Left renal pelvis (tissue), 4 donors: ENCODE results near the gene AIPL1. TPM values are rescaled to one million over a fixed set of nuclear protein-coding genes. Genes with fewer than 3 reads are reported as not detected.

Source experiments
- DNase-seq, 4 donors: peaks; one replicate each; pipeline ENCODE4 v3.0.0-alpha.2; 2013; ENCODE audit warnings: low read depth in 4 of 4, low spot score in 3 of 4
- polyA plus RNA-seq, 4 donors: library from polyadenylated mRNA; unstranded; fragments of 120-200 nt; gene quantifications; one replicate each; pipeline ENCODE4 v1.2.1, GENCODE V29; 2013; ENCODE audit not compliant: insufficient read length in 4 of 4

Gene AIPL1
- polyA plus RNA-seq, 4 donors, result 0.04 to 0.08 (median 0.06) TPM

DNA sequence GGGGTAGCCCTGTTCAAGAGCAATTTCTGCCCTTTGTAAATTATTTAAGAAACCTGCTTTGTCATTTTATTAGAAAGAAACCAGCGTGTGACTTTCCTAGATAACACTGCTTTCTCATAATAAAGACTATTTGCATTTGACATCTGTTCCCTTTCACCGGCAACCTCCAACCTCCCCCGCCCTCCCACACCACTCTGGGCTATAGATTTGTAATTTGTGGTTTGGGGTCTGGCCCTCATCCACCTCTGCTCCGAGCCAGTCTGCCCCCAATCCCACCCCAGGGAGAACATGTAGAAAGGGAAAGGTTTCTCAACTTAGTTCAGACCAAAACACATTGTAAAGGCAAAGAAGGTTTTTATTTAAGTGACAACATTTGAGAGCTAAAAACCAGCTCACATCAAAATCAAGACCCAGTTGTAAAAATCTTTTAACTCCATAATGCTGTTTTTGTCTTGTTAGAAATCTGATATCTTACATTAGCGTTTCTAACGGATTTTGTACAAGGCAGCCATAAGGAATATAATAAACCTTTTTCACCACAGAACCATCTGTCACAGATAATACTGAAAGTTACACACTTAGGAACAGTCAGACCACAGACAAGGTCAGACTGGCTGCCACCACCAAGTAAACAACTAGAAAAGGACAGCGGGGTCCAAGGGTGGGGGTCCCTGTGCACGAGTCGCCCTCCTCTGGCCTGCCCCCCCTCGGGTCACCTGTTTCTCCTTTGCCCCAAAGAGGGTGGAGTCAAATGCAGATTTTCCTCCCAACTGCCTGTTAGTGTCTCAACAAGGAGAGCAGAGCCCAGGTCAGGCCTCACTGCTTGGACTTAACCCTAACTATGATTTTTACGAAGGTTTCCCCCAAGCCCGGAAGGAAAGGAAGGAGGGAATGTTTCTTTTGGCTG is 16.3 kb upstream of the AIPL1 start:
- no peak for DNase-seq

DNA sequence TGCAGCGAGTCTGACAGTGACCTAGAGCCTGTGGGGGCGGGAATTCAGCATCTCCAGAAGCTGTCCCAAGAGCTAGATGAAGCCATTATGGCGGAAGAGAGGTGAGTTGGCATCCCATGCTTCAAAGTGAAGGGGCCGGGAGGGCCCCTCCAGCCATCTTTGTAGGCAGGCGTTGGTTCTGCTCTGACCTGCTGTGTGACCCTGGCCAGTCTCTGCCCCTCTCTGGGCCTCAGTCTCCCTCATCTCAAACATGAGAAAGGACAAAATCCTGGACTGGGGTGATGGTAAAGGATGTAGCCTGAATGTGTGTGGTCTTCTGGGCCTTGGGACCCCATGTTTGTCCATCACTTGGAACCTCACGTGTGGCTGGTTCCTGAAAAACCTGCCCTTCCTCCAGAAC is 14.4 kb upstream of the AIPL1 start:
- no peak for DNase-seq

DNA sequence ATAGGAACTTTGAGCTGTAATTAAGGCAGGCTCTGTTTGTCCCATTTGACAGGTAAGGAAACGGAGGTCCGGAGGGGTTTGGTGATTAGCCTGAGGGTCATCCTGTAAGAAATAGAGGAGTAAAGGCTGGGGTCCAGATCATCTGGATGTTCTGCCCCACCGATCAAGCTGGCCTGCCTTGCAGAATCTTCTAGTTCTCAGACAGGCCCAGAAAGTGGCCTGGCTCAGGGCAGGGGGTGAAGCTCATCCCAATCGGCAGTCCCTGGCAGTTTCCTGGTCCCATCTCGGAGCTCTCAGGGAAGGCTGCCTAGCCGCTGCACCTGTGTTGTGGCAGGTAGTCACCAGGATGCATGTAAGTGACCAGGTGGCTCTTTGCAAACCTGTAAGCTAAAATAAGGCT is 13.6 kb upstream of the AIPL1 start:
- no peak for DNase-seq

DNA sequence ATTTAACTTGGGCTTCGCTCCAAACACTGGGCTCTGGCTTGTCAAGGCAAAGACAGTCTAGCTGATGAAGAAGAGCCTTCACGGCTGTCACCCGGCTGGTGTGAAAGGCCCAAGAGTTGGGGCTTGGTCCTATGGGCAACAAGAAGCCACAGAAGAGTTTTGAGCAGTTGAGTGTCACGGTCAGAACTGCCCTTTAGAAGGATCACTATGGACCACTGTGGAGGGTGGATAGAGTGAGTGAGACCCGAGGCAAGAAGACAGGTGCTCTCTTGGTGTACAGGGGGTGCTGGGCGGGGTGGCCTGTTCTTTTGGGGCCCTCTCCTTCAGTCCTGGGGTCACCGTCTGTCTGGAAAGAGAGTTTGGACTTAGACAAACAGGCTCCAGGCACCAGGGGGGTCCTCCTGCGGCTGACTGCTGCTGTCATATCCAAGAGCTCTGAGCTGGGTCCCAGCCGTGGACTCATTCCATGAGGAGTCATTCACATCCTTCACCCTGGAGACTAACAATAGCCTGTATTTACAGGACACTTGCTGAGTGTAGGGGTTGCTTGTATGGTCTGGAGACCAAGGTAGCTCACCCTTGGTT is 11.7 kb upstream of the AIPL1 start:
- no peak for DNase-seq

DNA sequence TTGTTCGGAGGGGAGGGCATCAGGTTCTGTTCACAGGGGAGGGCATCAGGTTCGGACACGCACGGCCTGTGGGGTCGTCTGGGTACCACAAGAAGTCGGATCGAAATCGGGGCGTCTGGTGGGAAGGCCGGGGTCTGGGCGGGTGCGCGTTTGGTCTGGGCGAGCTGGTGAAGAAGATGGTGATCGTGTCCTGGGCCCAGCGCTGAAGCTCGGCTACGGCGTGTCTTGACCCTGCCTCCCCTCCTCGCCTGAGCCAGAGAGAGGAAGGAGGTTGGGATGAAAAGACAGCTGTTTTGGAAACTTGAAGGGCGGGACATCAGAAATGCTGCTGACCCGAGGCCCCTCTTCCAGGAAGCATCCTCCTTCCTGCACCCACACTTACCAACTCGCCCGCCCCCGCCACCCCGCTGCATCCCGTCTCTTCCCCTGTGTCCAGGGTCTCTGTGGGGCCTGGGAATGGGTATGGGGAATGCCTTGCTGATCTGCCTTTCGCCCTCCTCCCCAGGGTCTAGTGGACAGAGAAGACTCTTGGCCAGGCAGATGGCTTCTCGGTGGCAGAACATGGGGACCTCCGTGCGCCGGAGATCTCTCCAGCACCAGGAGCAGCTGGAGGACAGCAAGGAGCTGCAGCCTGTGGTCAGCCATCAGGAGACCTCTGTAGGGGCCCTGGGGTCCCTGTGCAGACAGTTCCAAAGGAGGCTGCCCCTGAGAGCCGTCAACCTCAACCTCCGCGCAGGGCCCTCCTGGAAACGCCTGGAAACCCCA is 9.8 kb upstream of the AIPL1 start:
- DNase-seq, result no peak

DNA sequence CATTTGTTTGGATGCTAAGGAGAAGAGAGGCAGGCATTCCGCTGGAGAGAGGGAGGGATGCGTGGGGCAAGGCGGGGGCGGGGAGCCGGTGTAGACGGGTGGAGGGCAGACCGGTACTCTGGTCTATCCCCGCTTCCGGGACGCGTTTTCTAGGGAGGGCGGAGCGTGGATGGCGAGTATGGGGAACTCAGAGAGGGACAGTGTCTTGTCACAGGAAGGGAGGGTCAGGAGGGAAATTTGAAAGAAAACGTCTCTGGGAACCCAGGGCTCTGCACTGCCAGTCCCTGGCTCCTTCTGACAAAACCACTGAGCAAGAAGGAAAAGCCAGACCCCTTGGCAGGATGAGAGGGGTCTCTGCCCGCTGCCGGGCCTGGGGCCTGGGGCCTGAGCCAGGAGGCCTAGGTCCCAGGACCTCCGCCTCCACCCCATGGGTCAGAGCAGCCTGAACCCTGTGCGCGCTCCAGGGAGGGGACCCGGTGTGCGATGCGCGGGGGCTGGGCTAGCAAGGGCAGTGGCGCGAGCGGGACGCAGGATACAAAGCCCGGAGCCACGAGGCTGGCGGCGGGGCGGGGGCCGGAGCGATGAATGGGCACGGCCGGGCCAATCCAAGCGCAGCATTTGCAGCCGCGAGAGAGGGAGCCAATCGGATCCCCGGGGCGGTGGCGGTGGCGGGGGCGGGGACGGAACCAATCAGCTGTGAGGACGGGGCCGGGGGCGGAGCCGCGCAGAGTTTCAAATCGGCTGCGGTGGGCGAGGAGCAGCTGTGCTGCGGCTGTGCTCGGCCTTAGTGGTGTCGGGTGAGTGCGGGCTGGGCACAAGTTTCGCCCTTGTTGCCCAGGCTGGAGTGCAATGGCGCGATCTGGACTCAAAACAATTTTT is 9.0 kb upstream of the AIPL1 start, which contains the start of gene PIMREG:
Gene PIMREG (plus strand): TSS at position 764 of the 879 bp plus-strand sequence. CDS start 656 bp downstream, outside the sequence.
- DNase-seq, result peak; percentile 79 to 84 (median 80)

DNA sequence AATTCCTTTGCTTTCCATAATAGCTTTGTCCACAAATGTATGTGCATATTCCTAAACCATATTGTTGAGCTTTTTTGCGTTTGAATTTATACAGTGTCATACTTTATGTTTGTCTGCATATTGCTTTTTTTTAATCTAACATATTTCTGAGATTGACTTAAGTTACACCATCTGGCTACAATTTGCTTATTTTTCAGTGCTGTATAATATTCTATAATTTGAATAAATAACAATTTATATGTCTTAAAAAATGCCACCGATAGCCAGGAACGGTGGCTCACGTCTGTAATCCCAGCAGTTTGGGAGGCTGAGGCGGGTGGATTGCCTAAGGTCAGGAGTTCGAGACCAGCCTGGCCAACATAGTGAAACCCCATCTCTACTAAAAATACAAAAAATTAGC is 7.9 kb upstream of the AIPL1 start:
- no peak for DNase-seq

DNA sequence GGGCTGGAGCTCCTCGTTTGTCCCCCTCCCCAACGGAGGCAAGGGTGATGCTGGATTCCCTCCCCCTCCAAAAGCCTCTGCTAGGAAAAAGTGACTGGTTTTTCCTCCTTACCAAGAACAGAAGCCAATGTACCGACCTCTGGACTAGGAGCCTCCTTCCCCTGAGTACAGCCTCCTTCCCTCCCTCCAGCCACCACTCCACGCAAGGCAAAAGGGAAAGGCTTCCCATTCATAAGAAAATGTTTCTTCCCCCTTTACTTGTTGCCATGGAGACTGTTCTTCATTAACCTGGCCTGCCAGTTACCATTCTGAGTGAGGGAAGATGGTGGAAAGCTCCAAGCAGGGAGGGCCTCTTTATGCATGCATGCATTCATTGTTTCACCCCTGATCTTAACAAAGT is 5.0 kb upstream of the AIPL1 start:
- DNase-seq, result peak in 1 of 4 donors; percentile 50

DNA sequence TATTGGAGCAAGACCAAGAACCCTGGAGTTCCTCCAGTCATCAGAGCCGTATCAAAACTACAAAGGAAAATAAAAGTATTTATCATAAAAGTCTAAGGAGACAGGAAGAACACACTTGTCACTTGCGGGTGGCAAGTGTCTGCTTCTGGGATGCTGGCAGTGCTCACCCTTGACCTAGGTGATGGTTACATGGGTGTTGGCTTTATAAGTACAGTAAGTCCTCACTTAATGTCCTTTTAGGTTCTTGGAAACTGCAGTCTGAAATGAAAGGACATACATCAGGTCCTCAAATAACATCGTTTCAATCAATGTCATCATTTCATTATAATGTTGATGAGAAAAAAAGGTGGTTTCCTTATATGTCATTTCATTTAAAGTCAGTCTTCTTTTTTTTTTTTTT is 3.0 kb upstream of the AIPL1 start:
- no peak for DNase-seq

DNA sequence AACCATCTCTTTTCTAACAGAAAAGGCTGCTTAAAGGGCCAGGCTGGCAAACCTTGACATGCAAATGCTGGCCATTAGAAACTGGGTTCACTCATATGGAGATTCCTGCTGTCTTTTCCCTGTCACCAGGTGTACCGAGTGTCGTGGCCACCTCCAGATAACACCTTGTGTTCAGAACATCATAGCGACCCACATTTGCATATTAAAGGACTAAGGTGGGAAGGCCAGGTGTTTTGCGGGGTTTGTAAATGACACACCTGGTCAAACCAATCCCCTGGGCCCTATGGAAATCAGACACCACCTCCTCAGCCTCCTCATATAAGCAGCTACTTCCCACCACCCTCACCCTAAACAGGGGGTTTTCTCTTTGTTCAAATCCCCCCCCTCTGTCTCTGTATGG is 2.5 kb upstream of the AIPL1 start:
- no peak for DNase-seq

DNA sequence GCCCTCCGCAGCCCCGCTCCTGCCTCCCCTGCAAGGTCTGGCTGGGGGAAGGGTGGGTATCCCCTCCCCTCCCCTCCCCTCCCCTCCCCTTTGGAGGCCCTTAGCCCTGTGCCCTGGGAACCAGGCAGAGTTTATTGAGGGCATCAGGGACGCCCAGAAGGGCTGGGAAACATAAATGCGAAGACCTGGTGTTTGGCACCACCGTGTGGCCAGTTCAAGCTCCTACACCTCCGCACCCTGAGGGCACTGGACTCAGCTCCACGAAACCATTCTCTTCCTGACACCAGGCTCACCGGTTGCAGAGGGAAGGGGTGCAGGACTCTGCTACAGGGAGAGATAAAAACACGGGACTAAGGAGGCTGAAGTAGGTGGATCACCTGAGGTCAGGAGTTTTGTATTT is 1.0 kb upstream of the AIPL1 start:
- no peak for DNase-seq

DNA sequence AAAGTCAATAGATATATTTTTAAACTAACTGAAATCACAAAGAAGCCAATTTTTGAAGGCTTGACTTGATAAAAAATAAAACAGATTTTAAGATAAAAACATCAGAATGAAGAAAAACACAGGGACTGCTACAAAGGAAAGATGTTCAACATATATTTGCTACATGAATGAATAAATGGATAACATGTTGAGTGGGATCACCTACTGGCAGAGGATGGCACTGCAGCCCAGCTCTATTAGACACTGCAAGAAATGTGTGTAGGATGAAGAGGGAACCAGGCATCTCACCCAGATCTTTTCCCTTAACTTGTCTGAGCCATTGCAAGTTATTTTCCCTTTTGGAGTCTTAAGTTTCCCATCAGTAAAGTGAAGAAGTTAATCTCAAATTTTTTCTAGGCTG is 4.2 kb downstream of the AIPL1 start:
- no peak for DNase-seq

DNA sequence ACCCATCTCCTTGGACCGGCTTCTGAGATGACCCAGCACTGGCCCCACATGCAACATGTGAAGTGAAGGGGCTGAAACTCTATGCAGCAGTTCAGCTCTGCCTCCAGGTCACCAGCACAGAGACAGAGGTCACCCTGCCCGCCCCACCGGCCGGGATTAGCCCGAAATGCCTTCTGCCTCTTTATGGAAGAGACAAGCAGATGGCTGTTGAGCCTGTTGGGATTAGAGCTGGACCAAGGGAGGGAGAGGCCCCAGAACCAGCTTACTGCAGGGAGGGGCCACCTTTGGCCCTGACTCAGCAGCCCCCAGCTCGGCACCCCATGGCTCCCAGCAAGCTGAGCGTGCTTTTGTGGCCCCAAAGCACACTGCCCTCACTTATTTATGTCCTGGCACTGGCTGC is 5.7 kb downstream of the AIPL1 start:
- DNase-seq, result no peak

DNA sequence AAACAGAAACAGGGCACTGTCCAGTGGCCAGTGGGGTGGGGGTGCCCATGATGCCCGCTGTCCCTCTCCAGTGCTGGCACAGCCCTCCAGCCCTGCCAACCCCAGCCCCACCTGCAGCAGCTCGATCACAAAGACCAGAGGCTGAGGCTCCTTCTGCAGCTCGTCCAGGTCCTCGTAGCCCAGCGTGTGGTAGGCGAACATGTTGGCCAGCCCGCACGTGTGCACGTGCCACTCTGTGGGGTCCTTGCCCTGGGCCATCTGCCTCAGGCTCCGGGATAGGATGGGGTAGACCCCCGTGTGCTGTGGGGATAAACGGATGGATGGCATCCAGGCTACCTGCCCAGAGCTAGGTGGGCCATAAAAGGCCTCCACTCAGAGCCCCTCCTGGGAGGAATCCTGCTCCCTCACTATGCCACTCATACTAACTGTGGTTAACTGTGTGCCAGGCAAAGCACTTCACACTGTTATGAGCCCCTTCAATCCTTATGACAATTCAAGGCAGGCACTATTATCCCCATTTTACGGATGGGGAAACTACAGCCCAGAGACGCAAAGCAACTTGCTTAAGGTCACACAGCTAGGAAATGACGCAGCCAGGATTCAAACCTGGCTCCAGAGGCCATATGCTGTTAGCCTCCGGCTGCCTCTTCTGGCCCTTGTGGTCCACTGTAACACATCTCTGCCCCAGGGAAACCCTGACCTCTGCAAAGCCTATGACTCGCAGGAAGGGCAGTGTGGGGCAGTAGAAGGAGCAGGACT is 6.5 kb downstream of the AIPL1 start:
- DNase-seq, result no peak

DNA sequence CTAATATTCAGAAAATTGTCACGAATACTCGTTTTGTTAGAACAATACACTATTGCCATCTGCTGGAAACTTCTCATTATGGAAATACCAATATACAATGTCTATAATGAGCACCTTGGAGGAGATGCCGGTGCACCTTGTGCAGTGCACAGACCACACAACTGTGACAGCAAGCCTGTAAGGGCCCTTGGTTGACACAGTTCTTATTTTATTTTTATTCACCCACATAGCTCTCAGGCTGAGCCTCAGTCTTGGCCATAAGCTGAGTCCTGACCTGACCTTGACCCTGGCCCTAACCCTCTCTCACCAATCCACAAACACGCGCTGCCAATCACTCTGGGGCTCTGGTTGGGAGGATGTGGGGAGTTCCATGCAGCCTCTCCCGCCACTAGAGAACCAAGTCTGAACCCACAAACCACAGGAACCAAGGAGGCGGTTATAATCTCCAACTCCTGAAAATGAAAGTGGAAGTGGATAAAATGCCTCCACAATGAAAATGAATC is 7.6 kb downstream of the AIPL1 start:
- DNase-seq, result no peak

DNA sequence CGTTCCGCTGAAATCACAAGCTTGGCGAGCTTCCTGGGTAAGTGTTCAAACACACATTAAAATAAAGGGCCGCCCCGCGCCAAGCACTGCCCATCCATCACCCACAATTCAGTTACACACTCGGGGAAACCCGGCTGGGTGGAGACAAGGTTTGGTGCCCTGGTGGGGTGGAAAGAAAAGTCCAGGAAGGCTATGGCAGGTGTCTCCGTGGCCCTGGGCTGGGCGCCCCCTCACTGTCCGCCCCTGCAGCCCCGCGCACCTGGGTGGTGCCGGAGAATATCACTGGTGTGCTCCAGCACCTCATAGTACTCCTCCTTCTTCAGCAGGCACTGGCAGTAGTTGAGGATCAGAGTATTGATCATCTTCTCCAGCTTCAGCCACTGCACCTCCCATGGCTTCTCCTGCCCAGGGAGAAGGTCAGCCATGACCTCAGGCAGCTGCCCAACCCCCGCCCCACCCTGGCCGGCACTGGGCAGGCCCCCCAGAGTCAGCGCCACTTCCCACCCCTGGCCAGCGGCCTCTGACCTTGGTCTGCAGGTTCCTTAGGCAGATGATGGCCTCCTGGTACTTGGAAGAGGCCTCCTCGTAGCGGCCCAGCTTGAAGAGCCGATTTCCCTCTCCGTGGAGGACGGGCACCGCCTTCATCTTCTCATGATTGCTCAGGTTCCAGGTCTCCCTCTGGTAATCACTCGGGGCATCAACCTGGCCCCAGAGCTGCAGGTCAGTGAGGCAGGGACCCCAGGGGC is 8.4 kb downstream of the AIPL1 start:
- DNase-seq, result no peak

DNA sequence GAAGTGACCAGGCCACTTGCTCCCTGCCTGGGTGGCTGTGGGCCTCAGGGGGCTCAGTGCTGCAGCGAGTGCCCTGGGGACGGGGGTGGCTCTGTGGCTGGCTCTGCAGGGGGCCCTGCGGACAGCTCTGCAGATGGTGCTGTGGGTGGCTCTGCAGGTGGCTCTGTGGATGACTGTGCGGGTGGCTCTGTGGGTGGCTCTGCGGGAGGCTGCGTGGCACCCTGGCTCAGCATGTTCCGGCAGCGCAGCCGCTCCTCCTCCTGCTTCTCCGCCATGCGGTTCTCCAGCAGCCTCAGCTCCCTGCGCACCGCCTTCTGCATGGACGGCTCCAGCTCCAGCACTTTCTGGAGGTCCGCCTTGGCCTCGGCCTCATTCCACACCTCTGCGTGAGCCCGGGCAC is 9.5 kb downstream of the AIPL1 start:
- no peak for DNase-seq

DNA sequence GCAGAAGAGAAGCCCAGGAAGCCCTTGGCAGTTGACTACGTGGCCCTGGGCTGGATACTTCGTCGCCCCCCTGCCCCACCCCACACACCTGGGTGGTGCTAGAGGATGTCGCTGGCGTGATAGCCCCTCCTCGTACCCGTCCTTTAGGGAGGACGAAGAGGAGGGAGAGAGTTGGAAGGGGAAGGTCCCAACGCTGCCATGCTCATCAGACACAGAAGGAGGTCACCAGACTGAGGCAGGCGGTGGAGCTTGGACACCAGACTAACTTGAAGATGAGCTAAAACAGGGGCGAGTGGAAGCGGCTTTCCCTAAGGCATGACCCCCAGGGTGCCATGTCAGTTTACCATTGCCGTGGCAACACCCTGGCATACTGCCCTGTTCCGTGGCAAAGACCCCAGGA is 11.0 kb downstream of the AIPL1 start:
- no peak for DNase-seq
